T1000 (cell line): Measurements from ENCODE around the gene SEMA4B.

Experiments used
- DNase-seq: peaks from one replicate; lab custom pipeline; 2025; ENCODE audit warnings: mixed read lengths; lab: John Stamatoyannopoulos, UW

SEMA4B gene

GRCh38 chr15:90203922-90204321 is 2.8 kb downstream of the SEMA4B start:
- DNase-seq = peak; percentile 18

DNA sequence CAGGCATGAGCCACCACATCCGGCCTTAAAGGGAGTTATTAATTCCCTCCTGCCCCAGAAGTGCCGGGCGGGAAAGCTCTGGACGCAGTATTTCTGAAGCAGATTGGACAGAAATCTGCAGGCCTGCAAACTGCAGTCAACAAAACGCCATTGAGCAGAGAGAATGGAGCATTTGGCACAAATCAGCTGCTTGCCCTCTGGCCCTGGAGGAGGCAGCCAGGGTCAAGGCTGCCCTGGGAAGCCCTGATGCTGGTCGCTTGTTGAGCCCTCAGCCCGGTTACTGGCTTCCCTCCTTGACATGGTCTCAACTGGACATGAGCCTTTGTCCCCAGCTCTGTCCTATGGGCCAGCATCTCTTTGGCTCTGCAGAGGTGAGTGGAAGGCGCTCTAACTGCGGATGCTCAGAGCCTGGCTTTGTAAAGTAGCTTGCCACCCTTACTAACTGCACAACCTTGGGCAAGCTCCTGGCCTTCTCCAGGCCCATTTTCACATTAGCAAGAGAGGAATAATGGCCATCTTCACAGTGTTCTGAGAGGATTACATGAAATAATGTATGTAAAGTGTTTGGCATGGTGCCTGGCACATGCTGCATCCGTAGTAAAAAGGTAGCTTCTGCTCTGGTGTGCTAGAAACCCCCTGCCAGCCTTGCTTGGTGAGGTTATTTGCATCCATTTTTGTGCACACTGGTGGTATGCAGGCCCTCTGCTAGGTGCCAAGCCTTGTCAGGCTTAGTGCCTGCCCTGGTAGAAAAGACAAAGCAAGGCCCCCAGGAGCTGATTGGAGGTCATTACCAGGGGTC is 4.1 kb downstream of the SEMA4B start:
- no peak for DNase-seq

GRCh38 chr15:90205886-90206285 is 4.8 kb downstream of the SEMA4B start:
- no peak for DNase-seq

DNA sequence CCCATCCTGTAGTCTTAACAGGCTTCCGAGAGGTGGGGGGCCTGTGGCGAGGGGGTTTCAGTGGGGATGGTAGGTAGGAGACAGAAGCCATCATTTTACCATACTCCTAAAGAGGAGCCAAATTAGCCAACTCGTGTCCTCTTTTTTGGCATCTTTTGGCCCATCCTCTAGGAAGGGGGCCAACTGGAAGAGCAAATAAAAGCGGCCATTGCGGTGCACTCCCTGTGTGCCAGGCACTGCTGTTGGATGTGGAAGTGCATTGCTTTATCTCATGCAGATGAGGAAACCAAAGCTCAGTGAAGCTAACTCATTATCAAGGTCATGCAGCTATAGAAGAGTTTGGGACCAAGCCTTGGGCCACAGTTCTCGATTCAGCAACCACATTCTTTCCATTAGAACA is 6.1 kb downstream of the SEMA4B start:
- no peak for DNase-seq

DNA sequence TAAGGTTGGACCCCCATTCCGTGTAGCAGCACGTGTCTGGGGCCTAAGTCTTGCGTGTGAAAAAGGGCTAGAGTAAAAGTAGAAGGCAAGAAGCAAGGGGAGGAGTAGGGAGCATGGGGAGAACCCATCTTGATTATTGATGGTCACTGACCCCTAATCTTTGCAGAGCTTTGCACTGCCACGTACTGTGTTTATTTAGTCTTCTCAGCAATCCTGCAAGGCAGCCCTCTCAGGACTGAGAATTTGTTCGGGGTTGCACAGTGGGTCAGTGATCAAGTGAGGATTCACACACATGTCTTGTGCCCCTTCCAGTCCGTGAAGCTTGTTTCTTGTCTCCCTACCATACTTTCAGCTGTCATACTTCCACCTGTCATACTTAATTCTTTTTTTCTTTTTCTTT is 7.2 kb downstream of the SEMA4B start:
- no peak for DNase-seq

DNA sequence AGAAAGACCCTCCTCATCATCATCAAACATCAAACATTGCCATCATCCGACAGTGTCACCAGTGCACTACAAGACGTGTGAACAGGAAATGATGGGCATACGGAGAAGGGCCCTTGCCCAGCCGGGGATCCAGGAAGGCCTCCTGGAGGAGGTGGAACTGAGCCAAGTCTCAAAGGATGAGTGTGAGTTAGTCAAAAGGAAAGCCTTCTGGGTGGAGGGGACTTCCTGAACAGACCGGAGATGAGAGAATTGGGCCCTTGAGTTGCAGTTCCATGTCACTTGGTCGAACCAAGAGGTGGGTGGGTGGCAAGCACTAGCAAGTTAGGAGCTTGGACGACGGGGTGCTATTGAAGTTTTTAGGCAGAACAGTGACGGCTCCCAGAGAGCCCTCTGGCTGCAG is 8.5 kb downstream of the SEMA4B start:
- DNase-seq = no peak

DNA sequence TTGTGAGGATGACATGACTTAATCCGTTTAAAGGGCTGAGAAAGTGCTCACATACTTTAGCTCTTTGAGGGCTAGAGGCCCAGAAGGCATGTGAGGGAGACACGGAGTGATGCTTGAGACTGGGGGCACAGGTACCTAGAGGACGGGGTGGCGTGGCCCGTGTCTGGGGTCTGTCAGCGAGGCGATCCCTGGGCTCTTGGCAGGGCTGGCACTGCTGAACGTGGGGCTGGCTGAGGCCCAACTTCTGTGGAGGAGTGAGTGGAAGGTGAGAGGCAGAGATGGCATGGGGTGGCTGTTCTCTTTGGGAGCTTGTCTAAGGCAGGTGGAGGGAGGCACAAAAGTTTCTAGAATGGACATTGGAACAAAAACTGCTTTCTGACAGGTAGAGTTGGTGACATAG is 9.5 kb downstream of the SEMA4B start:
- DNase-seq = no peak

GRCh38 chr15:90211009-90211408 is 9.9 kb downstream of the SEMA4B start:
- DNase-seq = no peak

DNA sequence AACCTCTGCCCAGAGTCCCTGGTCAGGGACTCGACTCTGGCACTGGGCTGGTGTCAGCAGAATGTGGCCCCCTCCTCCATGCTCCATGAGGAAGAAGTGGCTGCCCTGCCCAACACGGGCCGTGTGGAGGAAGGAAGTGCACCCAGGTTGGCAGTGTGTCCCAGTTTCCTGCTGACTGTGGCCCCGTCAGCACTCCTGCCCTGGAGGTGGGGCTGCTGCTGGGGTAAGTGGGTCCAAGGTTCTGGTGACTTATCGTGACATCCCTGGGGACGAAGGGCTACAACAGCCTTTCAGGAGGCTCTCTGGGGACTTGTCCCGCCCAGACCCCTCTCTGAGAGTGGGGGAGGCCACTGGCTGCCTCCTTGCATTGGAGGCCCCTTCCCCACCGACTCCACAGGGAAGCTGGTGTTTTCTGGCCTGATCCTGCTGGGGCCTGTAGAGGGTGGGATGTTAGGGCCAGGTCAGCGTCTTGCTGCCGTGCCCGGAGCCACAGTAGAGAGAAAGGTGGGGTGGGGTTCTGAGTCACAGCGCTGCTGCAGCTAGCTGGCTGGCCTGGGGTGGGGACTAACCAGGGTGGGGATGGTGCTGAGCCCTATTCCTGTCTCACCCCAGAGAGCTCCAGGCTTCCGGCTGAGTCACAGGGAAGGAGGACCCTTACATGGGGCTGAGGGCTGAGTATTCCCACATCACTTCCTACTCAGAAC is 10.5 kb downstream of the SEMA4B start:
- DNase-seq = peak; percentile 47

DNA sequence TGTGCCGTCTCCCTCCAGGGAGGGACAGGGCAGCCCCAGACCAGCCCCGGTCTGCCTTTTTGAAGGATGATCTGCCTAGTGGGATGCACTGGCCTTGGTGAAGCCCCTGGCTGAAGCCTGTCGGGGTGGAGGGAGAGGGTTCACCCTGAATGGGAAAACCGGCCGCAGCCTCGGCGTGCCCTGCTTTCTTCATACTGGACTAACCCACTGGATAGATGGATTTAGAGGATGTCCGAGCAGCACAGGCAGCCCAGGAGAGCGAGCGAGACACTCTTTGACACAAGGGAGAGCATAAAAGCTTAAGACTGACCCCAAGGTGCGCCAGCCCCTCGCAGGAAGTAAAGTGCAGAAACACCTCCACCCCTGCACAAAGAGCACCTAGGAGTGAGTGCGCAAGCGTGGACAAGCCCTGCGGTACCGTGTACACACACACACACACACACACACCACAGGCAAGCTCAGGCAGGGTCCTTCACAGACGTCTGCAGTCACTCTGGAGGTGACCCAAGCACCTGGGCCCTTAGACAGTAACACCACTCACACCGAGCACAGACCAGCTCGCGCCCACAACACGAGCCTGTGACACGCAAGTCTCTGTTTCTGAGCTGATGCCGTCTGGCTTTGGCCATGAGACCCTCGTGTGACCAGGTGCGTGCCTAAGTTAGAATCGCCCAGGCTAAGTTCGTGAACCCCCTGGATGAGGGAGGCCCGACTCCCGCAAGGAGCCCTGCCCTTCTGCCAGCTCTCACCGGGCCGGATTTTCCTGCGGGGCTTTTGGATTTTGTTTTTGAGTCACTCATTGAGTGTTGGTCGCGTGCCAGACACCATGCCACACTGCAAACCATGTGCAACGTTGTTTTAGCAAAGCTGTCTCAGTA is 11.3 kb downstream of the SEMA4B start:
- no peak for DNase-seq

- no peak for DNase-seq
These were observed 12.1 kb downstream of the SEMA4B start for GRCh38 chr15:90213122-90213817.

- DNase-seq = no peak
These were observed 12.7 kb downstream of the SEMA4B start for GRCh38 chr15:90213818-90214204.

GRCh38 chr15:90214553-90215196 is 13.5 kb downstream of the SEMA4B start:
- no peak for DNase-seq

- DNase-seq = no peak
These were observed 16.7 kb downstream of the SEMA4B start for GRCh38 chr15:90217671-90218394.

DNA sequence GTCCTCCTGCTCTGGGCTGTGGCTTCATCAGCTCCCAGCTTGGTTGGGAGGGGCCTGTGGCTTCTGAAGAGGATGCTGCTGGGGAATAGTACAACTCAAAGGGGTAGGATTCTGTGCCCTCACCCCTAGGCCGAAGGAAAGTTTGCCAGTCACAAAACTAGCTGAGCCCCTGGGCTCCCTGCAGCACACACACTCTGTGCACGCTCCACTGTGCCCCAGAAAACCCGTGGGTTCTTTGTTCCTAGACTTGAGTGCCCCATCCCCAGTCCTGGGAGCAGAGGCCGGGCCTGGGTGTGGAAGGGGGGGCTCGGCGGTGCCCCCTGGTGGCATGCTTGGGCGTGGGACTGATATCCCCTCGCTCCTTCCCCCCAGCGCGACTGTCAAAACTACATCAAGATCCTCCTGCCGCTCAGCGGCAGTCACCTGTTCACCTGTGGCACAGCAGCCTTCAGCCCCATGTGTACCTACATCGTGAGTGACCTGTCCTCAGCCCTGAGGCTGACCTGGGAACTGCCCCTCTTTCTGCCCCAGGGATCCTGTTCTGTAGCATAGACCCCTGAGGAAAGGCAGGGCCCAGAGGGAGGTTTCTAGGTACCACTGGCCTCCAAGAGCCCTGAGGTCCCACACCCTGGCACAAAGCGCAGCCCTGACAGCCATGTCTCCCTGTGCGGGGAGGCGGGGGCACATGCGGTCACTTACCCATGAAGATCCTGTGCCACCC is 18.5 kb downstream of the SEMA4B start:
- DNase-seq = peak; percentile 16

DNA sequence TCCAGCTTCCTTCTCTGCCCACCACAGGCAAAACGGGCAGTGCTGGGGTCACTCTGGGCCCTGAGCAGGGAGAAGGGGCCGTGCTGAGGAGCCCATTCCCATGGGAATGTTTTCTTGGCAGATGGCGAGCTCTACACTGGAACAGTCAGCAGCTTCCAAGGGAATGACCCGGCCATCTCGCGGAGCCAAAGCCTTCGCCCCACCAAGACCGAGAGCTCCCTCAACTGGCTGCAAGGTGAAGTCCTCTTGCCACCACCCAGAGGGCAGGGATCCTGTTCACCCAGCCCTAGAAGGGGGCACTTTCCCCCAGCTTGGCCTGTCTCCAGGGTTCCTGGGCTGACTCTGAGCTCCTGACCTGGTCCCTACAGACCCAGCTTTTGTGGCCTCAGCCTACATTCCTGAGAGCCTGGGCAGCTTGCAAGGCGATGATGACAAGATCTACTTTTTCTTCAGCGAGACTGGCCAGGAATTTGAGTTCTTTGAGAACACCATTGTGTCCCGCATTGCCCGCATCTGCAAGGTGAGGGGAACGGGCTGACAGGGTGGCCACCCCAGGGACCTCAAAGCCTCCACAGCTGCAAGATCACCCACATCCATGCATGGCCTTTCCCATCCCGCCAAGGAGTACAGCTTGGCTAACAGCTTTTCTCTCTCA is 20.2 kb downstream of the SEMA4B start:
- DNase-seq = peak; percentile 43

GRCh38 chr15:90222547-90222946 is 21.4 kb downstream of the SEMA4B start:
- DNase-seq = no peak

DNA sequence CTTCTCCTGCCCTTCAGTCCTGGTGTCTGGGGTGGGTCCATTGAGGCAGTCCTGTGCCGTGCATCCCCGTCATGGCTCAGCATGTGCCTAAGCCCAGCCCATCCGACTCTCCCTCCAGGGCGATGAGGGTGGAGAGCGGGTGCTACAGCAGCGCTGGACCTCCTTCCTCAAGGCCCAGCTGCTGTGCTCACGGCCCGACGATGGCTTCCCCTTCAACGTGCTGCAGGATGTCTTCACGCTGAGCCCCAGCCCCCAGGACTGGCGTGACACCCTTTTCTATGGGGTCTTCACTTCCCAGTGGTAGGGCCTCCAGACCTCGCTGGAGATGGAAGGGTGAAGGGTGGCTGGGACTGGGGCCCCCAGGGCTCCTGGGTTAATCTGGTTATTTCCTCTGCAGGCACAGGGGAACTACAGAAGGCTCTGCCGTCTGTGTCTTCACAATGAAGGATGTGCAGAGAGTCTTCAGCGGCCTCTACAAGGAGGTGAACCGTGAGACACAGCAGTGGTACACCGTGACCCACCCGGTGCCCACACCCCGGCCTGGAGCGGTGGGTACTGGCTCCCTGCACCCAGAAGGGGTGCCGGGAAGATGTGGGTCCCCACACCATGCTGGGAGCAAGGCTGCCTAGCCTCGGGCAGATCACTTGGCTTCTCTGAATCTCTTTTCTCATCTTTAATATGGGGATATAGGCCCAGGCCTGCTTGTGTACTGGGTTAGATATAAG is 22.5 kb downstream of the SEMA4B start:
- no peak for DNase-seq

GRCh38 chr15:90225047-90225446 is 23.9 kb downstream of the SEMA4B start:
- DNase-seq = no peak
